Gastroesophageal sphincter (tissue), 4 donors: ENCODE measurements around the gene NAA38. TPM values are rescaled to one million over a fixed set of nuclear protein-coding genes. Genes with fewer than 3 reads are reported as not detected.

ENCODE experiments used
- ATAC-seq: fragments of 150-250 bp; one replicate; pipeline ENCODE4 v1.9.1; 2016; ENCODE audit warnings: mild to moderate bottlenecking, moderate library complexity
- H3K27ac ChIP-seq, 4 donors: fragments of 200-600 bp; sonication (generic) in 3 of 4; 1 replicate in 3 of 4; 2 replicates in 1 of 4; pipeline ENCODE4 v1.5.1; 2016 to 2019
- H3K27me3 ChIP-seq: fragments of 200-600 bp; sonication (generic); one replicate; pipeline ENCODE4 v1.5.1; 2019
- H3K36me3 ChIP-seq, 2 donors: fragments of 200-600 bp; sonication (generic); one replicate each; pipeline ENCODE4 v1.5.1; 2019; ENCODE audit warnings: control low read depth in 1 of 2
- H3K4me1 ChIP-seq, 3 donors: fragments of 200-600 bp; sonication (generic); 1 replicate in 2 of 3; 2 replicates in 1 of 3; pipeline ENCODE4 v1.5.1; 2016 to 2019; ENCODE audit warnings: control low read depth in 2 of 3
- H3K4me3 ChIP-seq, 2 donors: fragments of 200-600 bp; sonication (generic); one replicate each; pipeline ENCODE4 v1.5.1; 2019; ENCODE audit warnings: mild to moderate bottlenecking in 1 of 2, moderate library complexity in 1 of 2
- H3K9me3 ChIP-seq, 3 donors: fragments of 200-600 bp; sonication (generic); one replicate each; pipeline ENCODE4 v1.5.1; 2017 to 2019; ENCODE audit warnings: control low read depth in 2 of 3
- CTCF ChIP-seq, 4 experiments: fragments of 200-600 bp in 2 of 4; fragments of 450-650 bp in 2 of 4; sonication (generic) in 1 of 4; IDR thresholded peaks; one replicate each; pipeline ENCODE4 v1.5.1; 2017 to 2019; ENCODE audit warnings: antibody characterized with exemption in 4 of 4, mild to moderate bottlenecking in 2 of 4, moderate library complexity in 2 of 4
- EP300 ChIP-seq: sonication (generic); formaldehyde crosslinking; IDR thresholded peaks from one replicate; pipeline ENCODE4 v1.6.1; 2017; ENCODE audit warnings: antibody characterized with exemption, mild to moderate bottlenecking
- POLR2A ChIP-seq, 2 donors: fragments of 450-650 bp; IDR thresholded peaks; one replicate each; pipeline ENCODE4 v1.6.1; 2017; ENCODE audit warnings: antibody characterized with exemption in 2 of 2, mild to moderate bottlenecking in 2 of 2, moderate library complexity in 1 of 2
- POLR2AphosphoS5 ChIP-seq: sonication (generic); formaldehyde crosslinking; IDR thresholded peaks from one replicate; pipeline ENCODE4 v1.6.1; 2017; ENCODE audit warnings: antibody characterized with exemption
- WGBS, 2 donors: methylation state at CpG; one replicate each; pipeline ENCODE4 v1.1.5; 2018; ENCODE audit warnings: low coverage in 1 of 2; 5-methylcytosine and 5-hydroxymethylcytosine counted together
- total RNA-seq, 4 donors: library from RNA; depleted of rRNA; stranded (reverse); fragments of >200 nt; gene quantifications; one replicate each; pipeline ENCODE4 v1.1.0, GENCODE V29; 2016

Gene NAA38
- total RNA-seq, 4 donors from 2014 or later: 60.5 to 84.7 (median 69.8) TPM

GRCh38 chr17:7842380-7843256, 14.7 kb downstream of the NAA38 start:
- 0% methylated on average over 2 to 8 of the region's 47 CpGs for WGBS, 2 donors
- TF ChIP-seq CTCF (IDR thresholded peaks at IDR 0.05) (no peak), POLR2AphosphoS5 (peak; percentile 85), POLR2A (IDR thresholded peaks at IDR 0.05) (peak; percentile 33 to 58)
- peak overlapping the region; percentile 68 to 84 for H3K4me3 ChIP-seq
- ATAC-seq: peak; percentile 24
- peaks cover 6 to 80% (median 35%) of the 10 kb centered on the region in 3 donors for H3K4me1 ChIP-seq
- no peaks in the 10 kb centered on the region for H3K27me3 ChIP-seq
- peak overlapping the region; percentile 78 to 99 (median 94) for H3K27ac ChIP-seq
- no peaks in the 10 kb centered on the region for H3K9me3 ChIP-seq
- H3K36me3 ChIP-seq: peaks cover 0 to 38% of the 10 kb centered on the region in 2 donors

- Histone ChIP-seq H3K27me3 (no peaks in the 10 kb centered on the region), H3K9me3 (no peaks in the 10 kb centered on the region), H3K4me3 (peak overlapping the region; percentile 68 to 84), H3K27ac (peak overlapping the region; percentile 78 to 99 (median 94)), H3K4me1 (peaks cover 7 to 86% (median 41%) of the 10 kb centered on the region in 3 donors), H3K36me3 (peaks cover 0 to 32% of the 10 kb centered on the region in 2 donors)
- ATAC-seq: peak; percentile 67
- TF ChIP-seq CTCF (IDR thresholded peaks at IDR 0.05) (peak in 2 of 4 experiments; percentile 16 to 38), POLR2AphosphoS5 (no peak)
- WGBS, 2 donors: 0% methylated on average over 1 of the region's 46 CpGs; no CpG with 5 or more reads in 1 of the 2 donors
These were observed 15.4 kb downstream of the NAA38 start for GRCh38 chr17:7841915-7842379.

GRCh38 chr17:7841396-7841914, 15.9 kb downstream of the NAA38 start:
- peak overlapping the region; percentile 78 to 99 (median 94) for H3K27ac ChIP-seq
- no peaks in the 10 kb centered on the region for H3K9me3 ChIP-seq
- WGBS, 2 donors: 1 to 3% methylated on average over 18 to 22 of the region's 34 CpGs
- no peak for TF ChIP-seq POLR2AphosphoS5
- TF ChIP-seq EP300: no peak
- TF ChIP-seq CTCF (IDR thresholded peaks at IDR 0.05): peak in 1 of 4 experiments; percentile 64
- TF ChIP-seq POLR2A (IDR thresholded peaks at IDR 0.05): peak in 1 of 2 donors; percentile 39
- H3K36me3 ChIP-seq: peaks cover 0 to 27% of the 10 kb centered on the region in 2 donors
- peak overlapping the region; percentile 68 to 84 for H3K4me3 ChIP-seq
- ATAC-seq: peak; percentile 74
- H3K27me3 ChIP-seq: no peaks in the 10 kb centered on the region
- H3K4me1 ChIP-seq: peaks cover 9 to 91% (median 46%) of the 10 kb centered on the region in 3 donors

- H3K4me3 ChIP-seq: peak overlapping the region in 1 of 2 donors; percentile 84
- no peaks in the 10 kb centered on the region for H3K9me3 ChIP-seq
- no peak for TF ChIP-seq POLR2AphosphoS5
- TF ChIP-seq EP300: no peak
- no peak for TF ChIP-seq POLR2A (IDR thresholded peaks at IDR 0.05)
- TF ChIP-seq CTCF (IDR thresholded peaks at IDR 0.05): no peak
- WGBS, 2 donors: 83% methylated on average over 1 of the region's 1 CpG; no CpG with 5 or more reads in 1 of the 2 donors
- ATAC-seq: no peak
- H3K36me3 ChIP-seq: peaks cover 0 to 21% of the 10 kb centered on the region in 2 donors
- peak overlapping the region; percentile 78 to 99 (median 94) for H3K27ac ChIP-seq
- peaks cover 9 to 93% (median 51%) of the 10 kb centered on the region in 3 donors for H3K4me1 ChIP-seq
- no peaks in the 10 kb centered on the region for H3K27me3 ChIP-seq
These were observed 16.5 kb downstream of the NAA38 start for GRCh38 chr17:7840875-7841274.
